HepG2 (cell line): ENCODE measurements around the gene GNAL. TPM values are rescaled to one million over a fixed set of nuclear protein-coding genes. Genes with fewer than 3 reads are reported as not detected.

Experiments used
- ATAC-seq: fragments of 200-7000 bp; cut with Tn5 transposase; 3 replicates; pipeline ENCODE4 v1.9.1; 2020; ENCODE audit warnings: mild to moderate bottlenecking, moderate library complexity
- BruUV-seq: library from RNA; stranded (reverse); fragments of 400-500 nt; replicated peaks from 2 replicates; lab custom pipeline; 2021; lab: Mats Ljungman, UMichigan
- CTCF ChIA-PET: fragments of 300-600 bp; formaldehyde crosslinking; extraction: SDS; loops from one replicate; lab custom pipeline; 2021; ENCODE audit warnings: low total read pairs, inconsistent platforms, low intra/inter-chr PET ratio; lab: Yijun Ruan, JAX
- POLR2A ChIA-PET: fragments of 350-600 bp; sonication (Branson Sonifier 250); formaldehyde crosslinking; loops from one replicate; lab custom pipeline; 2020; ENCODE audit warnings: antibody characterized with exemption, inconsistent platforms; lab: Yijun Ruan, JAX
- DNase-seq: peaks from one replicate; pipeline ENCODE4 v3.0.0-alpha.2; 2015; ENCODE audit warnings: low spot score
- FAIRE-seq: peaks from 3 replicates; lab custom pipeline; 2011; peaks lifted over from hg19 to GRCh38; lab: Jason Lieb, UNC
- H2AFZ ChIP-seq: one replicate; pipeline ENCODE4 v1.6.1; 2011; ENCODE audit warnings: low read length, inconsistent platforms
- H3K27ac ChIP-seq: fragments of 300-600 bp; 3 replicates; pipeline ENCODE4 v1.8.0; 2011; ENCODE audit warnings: mixed run types, mild to moderate bottlenecking, mixed read lengths, low read length, inconsistent platforms; ENCODE audit not compliant: insufficient read depth; ENCODE audit errors: extremely low read length
- H3K27me3 ChIP-seq, 2 experiments: fragments of 200-600 bp in 1 of 2; 2 replicates in 1 of 2; 3 replicates in 1 of 2; pipeline versions ENCODE4 v1.6.0 to v1.8.0; 2011; ENCODE audit warnings: low read length in 2 of 2, mild to moderate bottlenecking in 2 of 2, moderate library complexity in 2 of 2, inconsistent platforms in 1 of 2; ENCODE audit not compliant: insufficient read depth in 2 of 2, control insufficient read depth in 1 of 2
- H3K36me3 ChIP-seq, 2 experiments: fragments of 200-600 bp in 1 of 2; replicated peaks in 1 of 2; 2 replicates in 1 of 2; 3 replicates in 1 of 2; pipeline versions ENCODE4 v1.5.1 to v1.8.0; 2011; ENCODE audit warnings: low read length in 2 of 2, inconsistent platforms in 1 of 2; ENCODE audit not compliant: insufficient read depth in 2 of 2, control insufficient read depth in 1 of 2
- H3K4me1 ChIP-seq: 2 replicates; pipeline ENCODE4 v1.5.1; 2012; ENCODE audit warnings: low read length, inconsistent platforms; ENCODE audit not compliant: insufficient read depth
- H3K4me2 ChIP-seq: 2 replicates; pipeline ENCODE4 v1.6.0; 2011; ENCODE audit warnings: low read depth, low read length, inconsistent platforms
- H3K4me3 ChIP-seq, 3 experiments: fragments of 200-600 bp in 1 of 3; sonication (generic), shearing (Covaris generic) in 1 of 3; replicated peaks in 1 of 3; 2 replicates each; pipeline ENCODE4 v1.5.1; 2011 to 2016; ENCODE audit warnings: low read length in 3 of 3, inconsistent platforms in 2 of 3, low read depth in 2 of 3, mild to moderate bottlenecking in 2 of 3, control low read depth in 1 of 3, mixed read lengths in 1 of 3; ENCODE audit not compliant: insufficient read depth in 1 of 3
- H3K79me2 ChIP-seq: one replicate; pipeline ENCODE4 v1.6.1; 2011; ENCODE audit warnings: low read length, inconsistent platforms; ENCODE audit not compliant: insufficient read depth
- H3K9ac ChIP-seq: 2 replicates; pipeline ENCODE4 v1.6.0; 2011; ENCODE audit warnings: mild to moderate bottlenecking, low read depth, low read length, inconsistent platforms; ENCODE audit not compliant: insufficient read depth
- H3K9me3 ChIP-seq: 2 replicates; pipeline ENCODE4 v1.5.1; 2012; ENCODE audit warnings: mild to moderate bottlenecking, low read length
- H4K20me1 ChIP-seq: 2 replicates; pipeline ENCODE4 v1.6.0; 2011; ENCODE audit warnings: inconsistent platforms, mild to moderate bottlenecking, low read length, moderate library complexity; ENCODE audit not compliant: insufficient read depth
- EZH2 ChIP-seq: conservative IDR thresholded peaks from 2 replicates; pipeline ENCODE4 v1.6.1; 2012; ENCODE audit warnings: mild to moderate bottlenecking, low read depth, low read length, moderate library complexity
- FOXO1 ChIP-seq: sonication (generic); formaldehyde crosslinking; IDR thresholded peaks from 2 replicates; pipeline ENCODE4 v1.4.0; 2020; ENCODE audit warnings: missing genetic modification reagents
- KLF11 ChIP-seq: IDR thresholded peaks from 2 replicates; pipeline ENCODE4 v1.6.1; 2016; ENCODE audit warnings: missing compliant biosample characterization
- ZNF468 ChIP-seq: sonication (generic); formaldehyde crosslinking; IDR thresholded peaks from 2 replicates; pipeline ENCODE4 v1.8.0; 2022; ENCODE audit warnings: mild to moderate bottlenecking, moderate library complexity, missing genetic modification reagents
- ZNF652 ChIP-seq: IDR thresholded peaks from 2 replicates; pipeline ENCODE4 v1.6.1; 2016; ENCODE audit warnings: low read depth, borderline replicate concordance
- ZSCAN21 ChIP-seq: sonication (generic); formaldehyde crosslinking; IDR thresholded peaks from 2 replicates; pipeline ENCODE4 v1.8.0; 2022; ENCODE audit warnings: mild to moderate bottlenecking, missing genetic modification reagents, moderate library complexity, borderline replicate concordance
- ZSCAN31 ChIP-seq: sonication (generic); formaldehyde crosslinking; IDR thresholded peaks from 2 replicates; pipeline ENCODE4 v1.5.0; 2020; ENCODE audit warnings: low read depth, mild to moderate bottlenecking, missing genetic modification reagents
- WGBS: methylation state at CpG from one replicate; pipeline ENCODE4 v1.1.6; 2017; ENCODE audit warnings: low lambda C conversion rate; 5-methylcytosine and 5-hydroxymethylcytosine counted together
- in situ Hi-C: cut with HindIII; loops from 2 replicates; pipeline ENCODE4 v1.10.0; 2017; ENCODE audit warnings: low pct_unique_long_range_greater_than_20kb; ENCODE audit not compliant: extremely low pct_ligation_motif_present
- intact Hi-C: fragments of 100-400 bp; cut with micrococcal nuclease; formaldehyde crosslinking; loops from one replicate; pipeline ENCODE4 v1.10.0; 2022; ENCODE audit not compliant: unreplicated experiment
- polyA plus RNA-seq, 8 experiments: library from polyadenylated mRNA; depleted of rRNA in 3 of 8; stranded (reverse) in 7 of 8; unstranded in 1 of 8; fragments of >200 nt; fragmentation: Illumina TruSeq in 4 of 8; extraction: Trizol in 4 of 8; gene quantifications; 2 replicates each; pipeline versions ENCODE4 v1.2.1 to v1.2.3, GENCODE V29; 2011 to 2016; ENCODE audit warnings: low read depth in 4 of 8, missing spikeins in 1 of 8, mixed read lengths in 1 of 8; ENCODE audit not compliant: insufficient read depth in 1 of 8
- total RNA-seq, 5 experiments: library from RNA; depleted of rRNA; stranded (reverse); fragments of >200 nt; fragmentation: Illumina TruSeq; extraction: Trizol; gene quantifications; 2 replicates each; pipeline ENCODE4 v1.2.3, GENCODE V29; 2016; ENCODE audit warnings: low read depth in 1 of 5
- TF ChIP-seq, protein P1 (sequence below): sonication (generic); formaldehyde crosslinking; IDR thresholded peaks from 2 replicates; pipeline ENCODE4 v1.5.0; 2020; ENCODE audit warnings: missing genetic modification reagents
- TF ChIP-seq, protein P2 (sequence below): sonication (generic); formaldehyde crosslinking; IDR thresholded peaks from 2 replicates; pipeline ENCODE4 v1.4.0; 2020; ENCODE audit warnings: missing genetic modification reagents, low read depth, mild to moderate bottlenecking, borderline replicate concordance

GNAL gene
- total and polyA plus RNA-seq, 2 of the 13 experiments (the other 11 are each of a cell fraction or from before 2014, with no cell fraction given) = 0.87 to 1.4 TPM

DNA sequence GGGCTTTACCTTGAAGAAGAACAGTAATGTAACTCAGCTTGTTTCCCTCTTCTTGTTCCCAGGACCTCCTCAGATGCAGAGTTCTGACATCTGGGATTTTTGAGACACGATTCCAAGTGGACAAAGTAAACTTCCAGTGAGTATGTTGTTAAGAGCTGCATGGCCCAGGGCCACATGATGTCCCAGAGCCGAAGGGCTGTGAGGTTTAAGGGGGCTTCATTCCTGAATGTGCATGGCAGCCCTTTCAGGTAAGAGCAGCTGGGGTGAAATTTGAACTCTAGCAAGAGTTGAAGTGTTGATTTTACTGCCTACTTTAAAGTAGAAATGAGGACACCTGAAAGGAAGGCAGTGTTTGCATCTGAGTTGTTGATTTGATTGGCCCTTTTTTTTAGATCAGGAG lies 175.4 kb downstream of the GNAL start:
- Histone ChIP-seq H3K79me2 (no peaks in the 10 kb centered on the region), H3K4me3 (no peak overlapping the region), H3K36me3 (no peaks in the 10 kb centered on the region), H3K9me3 (no peaks in the 10 kb centered on the region), H3K27ac (no peak overlapping the region), H3K9ac (no peak overlapping the region), H3K27me3 (no peaks in the 10 kb centered on the region), H2AFZ (no peak overlapping the region), H3K4me1 (peaks cover 36% of the 10 kb centered on the region), H4K20me1 (no peaks in the 10 kb centered on the region), H3K4me2 (no peak overlapping the region)
- ChIA-PET POLR2A (no interaction called here), CTCF (no interaction called here)
- in situ Hi-C loops = no loop called here
- 51% methylated on average over 2 of the region's 2 CpGs for WGBS
- FAIRE-seq (no peak), ATAC-seq (no peak), DNase-seq (no peak)
- intact Hi-C loops = no loop called here
- TF ChIP-seq, protein P1, sequence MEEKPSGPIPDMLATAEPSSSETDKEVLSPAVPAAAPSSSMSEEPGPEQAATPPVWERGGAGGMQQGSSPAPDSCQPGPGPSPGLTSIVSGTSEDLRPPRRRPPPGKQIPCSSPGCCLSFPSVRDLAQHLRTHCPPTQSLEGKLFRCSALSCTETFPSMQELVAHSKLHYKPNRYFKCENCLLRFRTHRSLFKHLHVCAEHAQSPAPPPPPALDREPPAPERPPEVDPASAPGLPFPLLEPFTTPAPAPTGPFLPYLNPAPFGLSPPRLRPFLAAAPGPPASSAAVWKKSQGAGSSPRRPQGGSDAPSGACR (CRISPR knock-in tag) = no peak
- no peak for TF ChIP-seq ZNF468 (CRISPR knock-in tag)
- TF ChIP-seq KLF11 (CRISPR knock-in tag) = no peak
- no peak for TF ChIP-seq ZNF652 (CRISPR knock-in tag)
- no peak for TF ChIP-seq FOXO1 (CRISPR knock-in tag)
- TF ChIP-seq ZSCAN31 (CRISPR knock-in tag) = no peak
- no peak for TF ChIP-seq EZH2
- TF ChIP-seq ZSCAN21 (CRISPR knock-in tag) = no peak
- TF ChIP-seq, protein P2, sequence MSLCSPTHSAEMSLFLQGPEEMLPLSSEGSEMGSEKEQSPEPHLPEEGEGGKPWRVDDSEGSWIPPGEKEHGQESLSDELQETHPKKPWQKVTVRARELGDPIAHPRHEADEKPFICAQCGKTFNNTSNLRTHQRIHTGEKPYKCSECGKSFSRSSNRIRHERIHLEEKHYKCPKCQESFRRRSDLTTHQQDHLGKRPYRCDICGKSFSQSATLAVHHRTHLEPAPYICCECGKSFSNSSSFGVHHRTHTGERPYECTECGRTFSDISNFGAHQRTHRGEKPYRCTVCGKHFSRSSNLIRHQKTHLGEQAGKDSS = no peak
- BruUV-seq = no TSS peak
